ENCODE data around the gene DCC. TPM values are rescaled to one million over a fixed set of nuclear protein-coding genes. Genes with fewer than 3 reads are reported as not detected.

Gene DCC
- polyA plus RNA-seq, 1 donor (not counting 4 experiments of a cell fraction or from before 2014, with no cell fraction given), result not detected

DNA sequence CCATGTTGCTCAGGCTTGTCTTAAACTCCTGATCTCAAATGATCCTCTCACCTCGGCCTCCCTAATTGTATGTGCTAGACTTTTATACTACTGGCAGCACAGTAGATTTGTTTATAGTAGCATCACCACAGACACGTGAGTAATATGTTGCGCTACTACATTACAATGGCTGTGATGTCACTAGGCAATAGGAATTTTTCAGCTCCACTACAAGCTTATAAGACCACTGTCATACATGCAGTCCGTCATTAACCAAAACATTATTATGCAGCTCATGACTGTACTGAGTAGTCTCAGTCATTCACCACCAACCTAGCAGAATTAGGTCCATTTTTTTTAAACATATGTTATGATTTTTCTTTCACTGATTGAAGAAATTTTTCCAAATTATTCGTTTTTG is 398.9 kb downstream of the DCC start:
- Histone ChIP-seq H3K9ac (ENCODE audit: control insufficient read depth, extremely low read depth, insufficient read depth, low read length) (no peak overlapping the region), H3K4me3 (ENCODE audit: control insufficient read depth in 2 of 3, extremely low read depth in 1 of 3, insufficient read depth in 2 of 3, low read depth in 1 of 3, low read length in 3 of 3) (no peak overlapping the region), H3K27ac (ENCODE audit: control insufficient read depth, insufficient read depth, low read length) (no peak overlapping the region), H3K79me2 (ENCODE audit: control insufficient read depth, insufficient read depth, low read length) (no peaks in the 10 kb centered on the region), H3K27me3 (ENCODE audit: control insufficient read depth, extremely low read depth, insufficient read depth, low read length) (no peaks in the 10 kb centered on the region), H3K9me3 (ENCODE audit: control insufficient read depth, low read depth, low read length) (no peaks in the 10 kb centered on the region), H3K4me2 (ENCODE audit: control insufficient read depth, extremely low read depth, insufficient read depth, low read depth, low read length) (no peak overlapping the region), H3K9me1 (ENCODE audit: control insufficient read depth, extremely low read depth, insufficient read depth, low read length) (no peaks in the 10 kb centered on the region), H4K20me1 (ENCODE audit: control insufficient read depth, extremely low read depth, insufficient read depth, low read length) (no peaks in the 10 kb centered on the region), H3K36me3 (ENCODE audit: control insufficient read depth in 2 of 2, extremely low read depth in 1 of 2, insufficient read depth in 2 of 2, low read length in 2 of 2) (no peaks in the 10 kb centered on the region), H2AFZ (ENCODE audit: control insufficient read depth, low read length) (no peak overlapping the region), H3K4me1 (ENCODE audit: control insufficient read depth, extremely low read depth, insufficient read depth, low read length) (no peaks in the 10 kb centered on the region)
- no peak for FAIRE-seq
- dilution Hi-C loops (cut with MboI; ENCODE audit: extremely low pct_ligation_motif_present, low sequenced_read_pairs), result no loop called here
- TF ChIP-seq, protein P1, sequence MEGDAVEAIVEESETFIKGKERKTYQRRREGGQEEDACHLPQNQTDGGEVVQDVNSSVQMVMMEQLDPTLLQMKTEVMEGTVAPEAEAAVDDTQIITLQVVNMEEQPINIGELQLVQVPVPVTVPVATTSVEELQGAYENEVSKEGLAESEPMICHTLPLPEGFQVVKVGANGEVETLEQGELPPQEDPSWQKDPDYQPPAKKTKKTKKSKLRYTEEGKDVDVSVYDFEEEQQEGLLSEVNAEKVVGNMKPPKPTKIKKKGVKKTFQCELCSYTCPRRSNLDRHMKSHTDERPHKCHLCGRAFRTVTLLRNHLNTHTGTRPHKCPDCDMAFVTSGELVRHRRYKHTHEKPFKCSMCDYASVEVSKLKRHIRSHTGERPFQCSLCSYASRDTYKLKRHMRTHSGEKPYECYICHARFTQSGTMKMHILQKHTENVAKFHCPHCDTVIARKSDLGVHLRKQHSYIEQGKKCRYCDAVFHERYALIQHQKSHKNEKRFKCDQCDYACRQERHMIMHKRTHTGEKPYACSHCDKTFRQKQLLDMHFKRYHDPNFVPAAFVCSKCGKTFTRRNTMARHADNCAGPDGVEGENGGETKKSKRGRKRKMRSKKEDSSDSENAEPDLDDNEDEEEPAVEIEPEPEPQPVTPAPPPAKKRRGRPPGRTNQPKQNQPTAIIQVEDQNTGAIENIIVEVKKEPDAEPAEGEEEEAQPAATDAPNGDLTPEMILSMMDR (optimal IDR thresholded peaks at IDR 0.05 in 1 of 3, IDR thresholded peaks at IDR 0.05 in 1 of 3, conservative IDR thresholded peaks at IDR 0.05 in 1 of 3; ENCODE audit: extremely low read depth in 1 of 3, insufficient read depth in 2 of 3, low read length in 3 of 3), result no peak
- TF ChIP-seq EZH2 (IDR thresholded peaks at IDR 0.05; ENCODE audit: low read length), result no peak
- DNase-seq (ENCODE audit: low read depth, low spot score), result no peak

GRCh38 chr18:52746986-52747385 is 407.0 kb downstream of the DCC start:
- Histone ChIP-seq H3K9me3 (ENCODE audit: control insufficient read depth, low read depth, low read length) (peaks cover 4% of the 10 kb centered on the region), H3K4me1 (ENCODE audit: control insufficient read depth, extremely low read depth, insufficient read depth, low read length) (no peaks in the 10 kb centered on the region), H3K79me2 (ENCODE audit: control insufficient read depth, insufficient read depth, low read length) (no peaks in the 10 kb centered on the region), H3K9me1 (ENCODE audit: control insufficient read depth, extremely low read depth, insufficient read depth, low read length) (no peaks in the 10 kb centered on the region), H3K4me2 (ENCODE audit: control insufficient read depth, extremely low read depth, insufficient read depth, low read depth, low read length) (no peak overlapping the region), H3K27me3 (ENCODE audit: control insufficient read depth, extremely low read depth, insufficient read depth, low read length) (no peaks in the 10 kb centered on the region), H3K9ac (ENCODE audit: control insufficient read depth, extremely low read depth, insufficient read depth, low read length) (no peak overlapping the region), H2AFZ (ENCODE audit: control insufficient read depth, low read length) (no peak overlapping the region), H3K27ac (ENCODE audit: control insufficient read depth, insufficient read depth, low read length) (no peak overlapping the region), H3K36me3 (ENCODE audit: control insufficient read depth in 2 of 2, extremely low read depth in 1 of 2, insufficient read depth in 2 of 2, low read length in 2 of 2) (no peaks in the 10 kb centered on the region), H4K20me1 (ENCODE audit: control insufficient read depth, extremely low read depth, insufficient read depth, low read length) (no peaks in the 10 kb centered on the region), H3K4me3 (ENCODE audit: control insufficient read depth in 2 of 3, extremely low read depth in 1 of 3, insufficient read depth in 2 of 3, low read depth in 1 of 3, low read length in 3 of 3) (no peak overlapping the region)
- dilution Hi-C loops (cut with MboI; ENCODE audit: extremely low pct_ligation_motif_present, low sequenced_read_pairs), result no loop called here
- FAIRE-seq (no peak), DNase-seq (ENCODE audit: low read depth, low spot score) (no peak)
- TF ChIP-seq, protein P1 (optimal IDR thresholded peaks at IDR 0.05 in 1 of 3, IDR thresholded peaks at IDR 0.05 in 1 of 3, conservative IDR thresholded peaks at IDR 0.05 in 1 of 3; ENCODE audit: extremely low read depth in 1 of 3, insufficient read depth in 2 of 3, low read length in 3 of 3), result no peak
- TF ChIP-seq EZH2 (IDR thresholded peaks at IDR 0.05; ENCODE audit: low read length), result no peak

Data from keratinocyte (primary cell).